GM19452 (cell line): ENCODE data around the gene MTRF1L.

Experiments used
- ATAC-seq: cut with Tn5 transposase; IDR thresholded peaks from one replicate; pipeline ENCODE4 v1.9.1; 2021; ENCODE audit not compliant: unreplicated experiment

MTRF1L gene, protein sequence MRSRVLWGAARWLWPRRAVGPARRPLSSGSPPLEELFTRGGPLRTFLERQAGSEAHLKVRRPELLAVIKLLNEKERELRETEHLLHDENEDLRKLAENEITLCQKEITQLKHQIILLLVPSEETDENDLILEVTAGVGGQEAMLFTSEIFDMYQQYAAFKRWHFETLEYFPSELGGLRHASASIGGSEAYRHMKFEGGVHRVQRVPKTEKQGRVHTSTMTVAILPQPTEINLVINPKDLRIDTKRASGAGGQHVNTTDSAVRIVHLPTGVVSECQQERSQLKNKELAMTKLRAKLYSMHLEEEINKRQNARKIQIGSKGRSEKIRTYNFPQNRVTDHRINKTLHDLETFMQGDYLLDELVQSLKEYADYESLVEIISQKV

DNA sequence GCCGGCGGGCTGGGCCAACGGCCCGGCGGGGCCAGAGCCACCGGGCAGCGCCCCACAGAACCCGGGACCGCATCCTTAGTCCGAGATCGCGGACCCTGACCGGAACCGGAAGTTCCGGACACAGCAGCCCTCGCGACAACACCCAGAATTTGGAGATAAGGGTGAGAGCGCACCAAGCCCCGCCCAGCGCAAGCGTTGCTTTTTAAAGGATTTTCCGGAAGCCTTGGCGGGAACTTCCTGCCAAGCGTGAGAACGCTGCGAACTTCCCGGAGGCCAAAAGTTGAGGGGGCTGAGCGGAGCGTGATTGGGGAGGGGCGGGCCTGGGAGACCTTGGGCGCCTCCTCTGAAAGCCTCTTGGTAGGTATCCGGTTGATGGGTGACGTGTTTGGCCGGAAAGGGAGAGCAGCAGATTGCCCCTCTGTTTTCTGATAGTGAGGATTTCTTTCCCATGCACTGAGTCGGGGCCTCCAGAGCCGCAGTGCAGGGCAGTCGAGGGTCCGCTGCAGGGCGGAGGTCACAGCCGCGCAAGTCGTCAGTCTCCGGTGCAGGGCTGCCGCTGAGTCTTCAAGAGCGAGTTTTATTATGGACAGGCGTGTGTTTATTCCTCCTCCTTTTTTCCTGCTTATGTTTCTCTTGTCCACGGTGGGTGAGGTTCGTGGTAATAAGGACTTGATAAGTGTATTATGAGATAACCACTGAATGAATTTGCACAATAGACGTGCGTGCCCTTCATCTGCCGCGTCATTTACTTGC is at the start of gene MTRF1L:
TSS of gene MTRF1L (minus strand) at position 97 of the 753 bp plus-strand sequence. CDS start at position 73, 24 bp downstream.
- ATAC-seq = peak; percentile 96

DNA sequence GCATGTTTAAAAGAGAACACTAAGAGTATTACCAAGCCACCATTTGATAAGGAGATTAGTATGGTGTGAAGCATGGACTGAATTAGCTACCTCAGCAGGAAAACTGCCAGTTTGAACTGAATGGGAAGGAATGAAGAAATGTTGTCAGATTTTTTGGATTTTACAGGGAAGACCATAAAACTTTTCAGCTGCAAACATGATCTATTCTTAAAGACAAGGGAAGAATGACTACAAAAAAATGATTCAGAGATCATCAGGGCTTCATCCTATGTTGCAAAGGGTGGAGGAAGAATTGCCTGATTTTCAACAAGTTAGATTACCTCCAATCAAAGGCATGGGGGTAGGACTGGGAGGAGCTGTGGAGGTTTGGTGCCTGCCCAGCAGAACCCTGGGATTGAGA is 49.3 kb upstream of the MTRF1L start:
- ATAC-seq = no peak

DNA sequence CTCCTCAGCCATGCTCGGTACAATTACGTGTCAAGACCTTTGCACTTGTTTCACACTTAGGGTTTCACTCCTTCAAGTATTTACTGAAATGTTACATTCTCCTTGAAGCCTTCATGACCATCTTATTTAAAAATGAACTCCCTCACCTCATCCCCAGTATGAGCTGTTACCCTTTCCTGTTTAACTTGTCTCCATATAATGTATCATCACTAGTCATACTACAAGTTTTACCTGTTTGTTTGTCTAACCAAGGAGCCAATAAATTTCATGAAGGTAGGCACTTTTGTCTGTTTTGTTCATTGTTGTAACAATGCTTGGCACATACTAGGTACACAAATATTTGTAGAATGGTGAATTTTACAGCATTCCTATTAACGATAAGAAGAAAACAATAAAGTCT is 46.1 kb upstream of the MTRF1L start:
- no peak for ATAC-seq

DNA sequence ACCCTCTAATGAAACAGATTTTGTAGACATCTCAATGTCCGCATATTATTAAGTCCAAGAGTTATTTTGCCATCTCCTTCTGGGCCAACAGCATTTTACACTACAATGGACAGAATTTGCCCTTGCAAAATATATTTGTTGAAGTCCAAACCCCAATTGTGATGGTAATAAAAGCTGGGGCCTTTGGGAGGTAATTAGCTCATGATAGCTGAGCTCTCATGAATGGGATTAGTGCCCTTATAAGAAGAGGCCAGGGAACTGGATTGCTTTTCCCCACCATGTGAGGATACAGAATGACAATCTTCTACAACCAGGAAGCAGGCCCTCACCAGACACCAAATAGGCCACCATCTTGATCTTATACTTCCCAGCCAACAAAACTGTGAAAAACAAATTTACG is 44.9 kb upstream of the MTRF1L start:
- ATAC-seq = no peak

DNA sequence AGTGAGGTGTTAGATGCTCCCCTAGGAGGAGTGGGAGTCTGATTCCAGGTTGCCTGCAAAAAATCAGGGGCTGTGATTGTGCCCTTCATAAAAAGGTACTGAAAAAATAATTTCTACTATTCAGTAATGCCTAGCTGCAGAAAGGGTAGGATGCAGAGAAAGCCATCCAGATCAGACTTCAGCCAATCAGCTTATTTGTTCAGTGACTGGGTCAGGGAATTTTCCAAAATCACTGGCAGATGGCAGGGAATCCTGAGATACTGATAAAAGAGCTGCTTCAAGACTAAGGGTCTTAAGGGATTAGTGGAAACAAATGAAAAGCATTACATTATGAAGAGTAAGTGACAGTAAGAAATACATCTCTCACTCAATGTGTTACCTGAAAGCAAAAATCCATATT is 42.8 kb upstream of the MTRF1L start:
- ATAC-seq = no peak

DNA sequence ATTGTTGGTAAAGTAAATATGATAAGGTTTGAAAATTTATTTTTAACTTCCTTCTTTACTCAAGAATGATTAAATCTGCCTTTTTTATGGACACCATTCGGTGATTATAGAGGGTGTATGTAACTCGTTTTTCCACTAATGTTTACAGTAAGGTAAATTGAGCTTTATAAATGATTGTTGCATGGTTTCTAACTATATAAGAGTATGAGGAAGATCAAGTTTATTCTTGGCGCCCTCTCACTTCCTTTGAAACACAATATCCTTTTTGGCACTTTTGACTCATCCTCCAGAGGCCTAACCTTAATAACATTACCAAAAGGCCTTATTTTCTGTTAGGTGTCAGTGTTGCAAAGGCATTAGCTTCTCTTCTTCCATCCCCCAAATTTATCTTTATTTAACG is 41.8 kb upstream of the MTRF1L start:
- ATAC-seq = no peak

DNA sequence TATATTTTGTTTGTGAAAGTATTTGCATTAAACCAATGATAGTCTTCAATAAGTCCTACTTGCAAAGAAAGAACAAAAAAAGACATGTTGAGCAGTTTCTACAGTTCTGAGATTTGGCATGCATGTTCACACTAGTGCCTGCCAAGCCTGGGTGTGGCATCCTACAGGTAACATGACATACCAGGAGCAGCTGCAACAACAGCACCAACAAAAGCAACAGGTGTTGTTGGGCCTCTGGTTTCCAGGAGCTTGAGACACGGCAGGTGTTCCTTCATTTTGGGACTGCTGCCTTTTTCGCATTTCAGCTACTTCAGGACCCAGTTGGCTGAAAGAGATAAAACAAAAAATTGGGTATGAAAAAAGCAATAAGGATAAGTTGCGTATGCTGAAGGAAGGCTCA is 41.2 kb upstream of the MTRF1L start:
- ATAC-seq = no peak

DNA sequence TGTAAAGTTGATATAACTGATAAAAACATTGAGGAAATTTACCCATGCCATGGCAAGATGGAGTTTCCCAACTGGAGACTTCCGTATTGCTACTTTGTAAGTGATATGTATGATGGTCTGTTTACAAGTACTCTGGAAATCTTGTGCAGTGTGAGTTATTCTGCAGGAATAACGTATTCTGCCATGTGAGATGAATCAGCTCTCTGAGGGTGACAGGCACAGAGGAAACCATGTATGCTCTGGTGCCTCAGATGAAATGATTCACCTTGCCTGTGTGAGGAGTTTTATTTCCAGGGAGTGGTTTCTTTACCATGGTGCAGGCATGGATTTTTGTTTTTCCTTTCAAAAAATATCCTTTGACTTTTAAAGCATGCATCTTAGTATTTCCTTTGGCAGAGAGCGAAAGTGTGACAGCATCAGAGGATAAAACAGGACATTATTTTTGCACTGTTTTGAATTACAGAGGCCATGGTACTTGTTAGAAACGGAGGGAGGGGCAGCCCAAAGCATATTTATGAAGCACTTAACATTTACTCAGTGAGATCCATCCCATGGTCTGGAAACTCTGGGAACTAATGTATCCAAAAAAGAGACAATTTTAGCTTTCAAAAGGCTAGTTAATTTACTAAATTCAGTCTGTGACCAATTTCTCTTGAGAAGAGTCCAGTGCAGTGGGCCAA is 36.0 kb upstream of the MTRF1L start:
- ATAC-seq = no peak

DNA sequence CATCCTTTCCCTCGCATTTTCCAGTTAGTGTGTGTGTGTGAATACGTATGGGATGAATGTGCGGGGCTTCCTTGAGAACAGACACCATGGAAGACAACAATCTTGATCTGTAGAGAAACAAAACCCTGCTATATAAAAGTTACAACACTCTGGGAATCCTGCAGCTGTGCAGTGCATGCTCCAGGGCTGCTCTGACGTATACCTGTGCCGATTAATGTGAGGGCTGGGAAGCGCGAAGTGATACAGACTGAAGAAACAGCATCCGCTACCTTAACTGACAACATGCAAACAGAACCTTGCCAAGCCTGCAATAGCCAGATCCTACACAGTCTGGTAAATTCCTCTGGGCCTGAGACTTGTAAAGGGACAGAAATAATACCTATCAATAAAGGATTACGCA is 31.6 kb upstream of the MTRF1L start:
- no peak for ATAC-seq

DNA sequence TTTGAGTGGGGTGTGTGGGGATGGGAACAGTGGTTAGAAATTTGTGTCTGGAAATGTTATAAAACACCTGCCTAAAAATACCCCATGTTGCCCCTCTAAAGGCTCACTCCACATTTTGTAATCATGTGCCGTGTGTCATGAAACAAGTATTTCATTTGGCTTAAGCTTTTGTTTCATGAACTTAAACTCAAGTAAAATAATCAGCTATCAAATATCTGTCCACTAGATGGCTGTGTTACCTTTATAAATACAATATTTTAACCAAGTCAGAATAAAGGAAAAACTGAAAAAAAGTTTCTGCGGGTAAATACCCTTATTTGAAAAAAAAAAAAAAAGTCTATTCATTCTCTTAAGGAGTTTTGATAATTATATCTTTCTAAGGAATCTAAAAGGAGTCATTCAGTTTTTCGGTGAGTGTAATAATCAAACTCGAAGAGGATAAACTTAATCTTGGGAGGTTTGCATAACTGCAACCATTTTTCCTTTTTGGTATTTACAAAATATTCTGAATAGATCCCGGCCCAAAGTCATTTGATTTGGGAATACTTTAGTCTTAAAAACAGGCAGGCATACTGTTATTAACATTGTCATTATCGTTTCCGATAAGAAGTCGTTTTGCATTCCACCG is 29.9 kb upstream of the MTRF1L start:
- no peak for ATAC-seq

DNA sequence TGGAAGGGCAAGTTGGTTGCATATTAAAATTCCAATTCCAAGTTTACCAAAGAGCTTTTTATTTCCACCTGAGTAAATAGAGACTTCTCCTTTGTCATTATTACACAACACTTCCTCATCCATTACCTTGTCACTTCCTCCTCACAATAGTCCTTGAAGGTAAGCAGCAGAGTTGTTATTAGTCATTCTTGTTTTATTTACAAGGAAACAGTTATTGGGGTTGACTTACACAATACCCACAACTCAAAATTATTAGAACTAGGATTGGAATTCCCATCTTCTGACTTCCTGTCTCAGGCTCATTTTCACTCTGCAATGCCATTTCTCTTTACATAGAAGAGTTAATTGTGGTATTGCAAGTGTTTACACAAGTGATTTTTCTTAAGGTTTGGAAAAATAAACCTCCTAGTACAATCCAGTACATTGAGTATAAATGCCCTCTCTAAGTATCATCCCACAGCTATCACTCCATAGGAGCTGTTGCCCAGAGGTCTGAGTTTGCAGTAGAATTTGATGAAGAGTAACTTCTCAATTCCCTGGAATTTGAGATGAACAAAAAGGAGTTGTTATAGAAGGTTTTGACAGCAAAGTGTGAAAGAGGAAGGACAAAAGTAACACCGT is 28.9 kb upstream of the MTRF1L start:
- no peak for ATAC-seq

DNA sequence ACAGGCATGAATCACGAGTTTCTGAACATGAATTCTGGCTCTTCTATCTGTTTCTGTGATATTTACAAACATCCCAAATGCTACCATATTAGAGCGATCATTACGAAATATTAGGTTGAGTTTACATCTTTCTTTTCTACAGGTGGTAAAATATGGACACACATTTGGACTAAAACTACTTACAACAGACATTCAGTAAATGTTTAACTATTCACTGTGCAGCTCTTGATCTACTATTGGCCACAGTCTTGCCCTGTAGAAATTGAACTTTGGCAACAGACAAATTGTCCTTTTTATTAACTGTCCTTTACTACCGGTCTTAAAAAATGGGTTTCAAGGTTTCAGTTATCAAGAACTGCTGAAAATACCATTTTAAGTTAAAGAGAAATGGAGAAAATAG is 26.5 kb upstream of the MTRF1L start:
- ATAC-seq = no peak

DNA sequence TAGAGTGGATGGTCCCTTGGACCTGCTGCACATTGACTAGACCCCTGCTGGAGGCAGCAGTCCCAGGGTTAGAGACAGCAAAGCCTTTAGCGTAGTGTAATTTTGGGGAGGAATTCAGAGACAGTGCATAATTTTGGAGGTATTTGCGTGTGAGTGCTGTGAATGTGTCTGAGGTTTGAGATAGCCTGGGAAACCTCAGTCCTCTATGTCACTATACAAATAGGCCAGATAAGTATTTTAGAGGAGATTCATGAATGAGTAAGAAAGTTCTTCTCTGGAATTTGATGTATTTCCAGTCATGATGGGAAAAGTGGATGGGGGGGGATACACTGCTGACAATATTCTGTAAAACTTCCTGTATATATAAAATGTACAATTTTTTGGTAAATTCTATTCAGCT is 25.8 kb upstream of the MTRF1L start:
- no peak for ATAC-seq

DNA sequence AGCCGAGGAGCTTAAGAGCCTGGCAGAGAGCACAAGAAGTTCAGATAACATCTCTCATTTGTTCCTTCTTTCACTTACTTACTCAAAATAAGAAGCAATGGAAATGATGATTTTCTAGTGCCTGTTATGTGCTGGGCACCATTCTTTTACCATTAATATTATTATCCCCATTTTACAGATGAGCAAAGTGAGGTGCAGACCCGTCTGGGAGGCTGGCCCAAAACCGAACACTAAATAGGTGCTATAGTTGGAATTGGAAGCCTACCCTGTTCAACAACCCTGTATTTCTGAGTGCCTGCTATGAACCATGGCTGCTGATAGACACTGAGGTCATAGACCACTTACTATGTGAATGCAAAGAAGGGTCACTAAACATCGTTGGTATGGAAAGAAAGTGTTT is 25.0 kb upstream of the MTRF1L start:
- no peak for ATAC-seq

DNA sequence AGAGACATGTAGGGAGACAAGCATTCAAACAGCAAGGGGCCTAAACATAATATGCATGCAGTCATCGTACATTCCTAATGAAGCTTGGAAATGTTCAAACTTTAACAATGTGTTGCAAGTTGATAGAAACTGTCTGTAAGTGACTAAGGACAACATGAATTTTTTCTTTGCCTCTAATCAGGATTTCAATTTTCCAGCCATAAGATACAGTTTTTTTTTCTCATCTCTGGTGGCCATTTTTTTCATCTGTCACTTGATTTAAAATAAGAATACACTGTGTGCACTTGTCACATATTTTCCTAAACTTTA is 22.2 kb upstream of the MTRF1L start:
- ATAC-seq = peak; percentile 8

DNA sequence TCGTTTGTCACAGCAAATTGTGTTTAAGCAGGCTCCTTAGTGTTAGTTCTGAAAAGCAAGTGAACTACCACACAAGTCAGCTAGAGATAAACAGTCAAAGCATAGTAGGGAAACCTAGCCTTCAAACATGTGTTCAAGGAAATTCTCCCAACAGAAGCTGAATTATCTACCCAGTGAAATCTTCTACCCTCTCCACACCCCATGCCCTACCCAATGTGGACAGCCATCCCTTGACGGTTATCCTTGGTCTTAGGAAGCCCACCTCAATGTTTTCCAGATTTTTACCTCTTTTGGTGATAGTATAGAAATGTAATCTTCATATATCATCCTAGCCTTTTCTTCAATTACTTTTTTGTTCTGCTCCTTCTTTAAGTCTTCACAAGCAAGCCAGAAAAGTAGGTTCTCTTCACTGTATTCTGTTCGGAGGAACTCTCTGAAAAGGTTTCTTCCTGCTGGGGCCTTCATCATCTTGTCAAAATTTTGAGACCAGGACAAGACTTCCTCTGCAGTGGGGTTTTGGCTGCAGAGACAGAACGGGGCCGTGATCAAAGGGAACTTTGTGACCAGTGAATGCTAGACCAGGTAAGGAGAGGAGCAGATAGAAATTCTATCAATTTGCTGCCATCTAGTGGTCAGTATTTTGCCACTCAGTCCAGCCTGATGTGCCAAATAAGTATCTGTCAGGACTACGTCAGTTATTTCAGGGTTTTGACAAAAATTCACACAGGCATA is 21.6 kb upstream of the MTRF1L start:
- peak; percentile 99 for ATAC-seq

DNA sequence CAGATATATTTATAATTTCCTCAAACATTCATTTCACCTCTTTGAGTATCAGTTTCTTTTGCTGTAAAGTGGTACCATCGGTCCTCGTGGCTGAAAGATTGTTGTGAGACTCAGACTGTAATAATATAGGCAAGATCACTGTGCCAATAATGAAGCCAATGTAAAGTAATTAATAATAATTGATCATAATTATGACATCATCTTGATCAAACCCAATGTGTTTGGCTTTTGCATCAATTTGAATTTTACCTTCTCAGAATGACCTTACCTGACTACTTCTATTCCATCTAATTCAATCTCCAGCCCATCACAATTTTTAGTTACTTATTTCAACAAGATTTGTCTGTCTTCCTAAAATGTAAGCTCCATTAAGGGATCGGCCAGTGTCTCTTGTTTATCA is 15.8 kb upstream of the MTRF1L start:
- no peak for ATAC-seq

DNA sequence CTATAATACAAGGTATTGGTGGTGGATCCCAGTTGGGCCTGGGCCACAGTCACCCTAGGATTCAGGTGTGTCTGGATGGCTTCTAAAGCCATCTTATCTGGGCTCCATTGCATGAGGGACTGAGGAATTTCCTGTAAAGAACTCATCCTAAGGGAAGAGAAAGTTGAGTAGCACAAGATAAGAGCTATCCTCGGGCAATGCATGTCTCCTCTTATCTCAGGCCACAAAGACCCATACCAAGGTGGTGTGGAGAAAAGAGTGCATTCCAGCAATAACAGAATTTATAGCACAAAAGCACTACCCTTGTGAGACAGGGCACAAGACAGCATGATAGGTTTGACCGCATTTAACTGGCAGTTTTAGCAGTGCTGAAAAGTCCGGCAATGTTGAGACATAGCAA is 14.3 kb upstream of the MTRF1L start:
- no peak for ATAC-seq

DNA sequence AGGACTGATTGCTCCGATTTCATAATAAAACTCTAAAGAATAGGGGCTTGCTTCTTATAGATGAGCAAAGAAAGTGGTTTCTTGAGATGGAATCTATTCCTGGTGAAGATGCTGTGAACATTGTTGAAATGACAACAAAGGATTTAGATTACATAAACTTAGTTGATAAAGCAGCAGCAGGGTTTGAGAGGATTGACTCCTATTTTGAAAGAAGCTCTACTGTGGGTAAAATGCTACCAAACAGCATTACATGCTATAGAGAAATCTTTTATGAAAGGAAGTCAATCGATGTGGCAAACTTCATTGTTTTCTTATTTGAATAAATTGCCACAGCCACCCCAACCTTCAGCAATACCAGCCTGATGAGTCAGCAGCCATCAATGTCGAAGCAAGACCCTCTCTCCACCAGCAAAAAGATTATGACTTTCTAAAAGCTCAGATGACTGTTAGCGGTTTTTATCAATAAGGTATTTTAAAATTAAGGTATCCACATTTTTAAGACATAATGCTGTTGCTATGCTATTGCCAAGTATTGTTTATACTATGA is 12.7 kb upstream of the MTRF1L start:
- ATAC-seq = no peak

DNA sequence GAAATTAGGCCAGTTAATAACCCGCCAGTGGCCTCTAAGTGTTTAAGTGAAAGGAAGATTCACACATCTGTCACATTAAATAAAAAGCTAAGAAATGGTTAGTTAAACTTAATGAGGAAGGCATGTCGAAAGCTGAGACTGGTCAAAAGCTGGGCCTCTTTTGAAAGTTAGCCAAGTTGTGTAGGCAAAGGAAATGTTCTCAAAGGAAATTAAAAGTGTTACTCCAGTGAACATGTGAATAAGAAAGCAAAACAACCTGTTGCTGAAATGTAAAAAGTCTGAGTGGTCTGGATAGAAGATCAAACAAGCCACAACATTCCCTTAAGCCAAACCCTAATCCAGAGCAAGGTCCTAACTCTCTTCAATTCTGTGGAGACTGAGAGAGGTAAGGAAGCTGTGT is 10.9 kb upstream of the MTRF1L start:
- ATAC-seq = no peak
